AG04450 (cell line): ENCODE data around the gene POMGNT1. TPM values are rescaled to one million over a fixed set of nuclear protein-coding genes. Genes with fewer than 3 reads are reported as not detected.

Source experiments
- CTCF ChIA-PET: fragments of 300-600, 350-600 bp; formaldehyde crosslinking; extraction: SDS; loops from one replicate; lab custom pipeline; 2022; ENCODE audit warnings: antibody characterized with exemption, inconsistent platforms; lab: Charles Lee
- POLR2A ChIA-PET: fragments of 350-600 bp; formaldehyde crosslinking; extraction: SDS; loops from one replicate; lab custom pipeline; 2021; ENCODE audit warnings: antibody characterized with exemption, inconsistent platforms; lab: Yijun Ruan, JAX
- DNase-seq: peaks from one replicate; pipeline ENCODE4 v3.0.0-alpha.2; 2011; ENCODE audit warnings: low read depth, low spot score
- H3K27ac ChIP-seq: one replicate; pipeline ENCODE4 v1.5.1; 2012; ENCODE audit warnings: low read depth, low read length, control low read depth
- H3K27me3 ChIP-seq: one replicate; pipeline ENCODE4 v1.6.0; 2012; ENCODE audit warnings: low read length; ENCODE audit not compliant: control insufficient read depth, insufficient read depth
- H3K4me3 ChIP-seq: 2 replicates; pipeline ENCODE4 v1.5.1; 2011; ENCODE audit warnings: mild to moderate bottlenecking, low read depth, low read length, control low read depth
- H3K9me3 ChIP-seq: 2 replicates; pipeline ENCODE4 v1.5.1; 2012; ENCODE audit warnings: low read length; ENCODE audit not compliant: control insufficient read depth, insufficient read depth
- CTCF ChIP-seq: IDR thresholded peaks from 2 replicates; pipeline ENCODE4 v1.5.1; 2011; ENCODE audit warnings: low read depth, low read length, control low read depth, inconsistent platforms
- polyA plus RNA-seq: library from polyadenylated mRNA; depleted of rRNA; stranded (reverse); fragments of >200 nt; gene quantifications from 2 replicates; pipeline ENCODE4 v1.2.3, GENCODE V29; 2011

The POMGNT1 gene
- polyA plus RNA-seq, 1 experiment = 41.9 TPM

GRCh38 chr1:46188295-46189030 lies 9.8 kb downstream of the POMGNT1 start:
- ChIA-PET POLR2A (no interaction called here), CTCF (no interaction called here)
- no peak overlapping the region for H3K4me3 ChIP-seq
- no peak for TF ChIP-seq CTCF
- no peak for DNase-seq
- H3K27ac ChIP-seq = no peak overlapping the region
- H3K9me3 ChIP-seq = no peaks in the 10 kb centered on the region
- H3K27me3 ChIP-seq = no peaks in the 10 kb centered on the region

- Histone ChIP-seq H3K9me3 (no peaks in the 10 kb centered on the region), H3K27me3 (no peaks in the 10 kb centered on the region), H3K4me3 (no peak overlapping the region), H3K27ac (no peak overlapping the region)
- POLR2A ChIA-PET = no interaction called here
- DNase-seq = no peak
- CTCF ChIA-PET = no interaction called here
- TF ChIP-seq CTCF = no peak
Observed at GRCh38 chr1:46187106-46187869, 10.9 kb downstream of the POMGNT1 start.

DNA sequence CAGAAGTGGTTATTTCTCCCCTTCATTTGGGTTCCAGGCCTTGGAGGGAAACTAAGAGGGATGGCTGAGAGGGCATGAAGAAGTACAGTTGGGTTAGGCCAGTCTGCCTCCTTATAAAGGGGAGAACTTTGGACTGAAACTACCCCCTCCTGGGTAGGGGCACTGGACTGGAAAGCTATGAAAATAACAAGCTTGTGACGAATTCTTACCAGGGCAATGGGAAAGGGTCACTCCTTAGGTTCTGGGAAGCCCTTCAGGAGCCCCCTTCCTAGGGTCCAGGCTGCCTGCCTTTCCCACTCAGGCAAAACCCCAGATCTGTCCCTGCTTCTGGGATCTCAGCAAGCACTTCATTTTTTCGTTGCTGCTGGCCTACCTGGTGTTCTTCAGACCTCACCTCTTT lies 12.2 kb downstream of the POMGNT1 start:
- H3K27ac ChIP-seq = no peak overlapping the region
- POLR2A ChIA-PET = interaction anchor here (0.7 kb wide), 1 partner anchor 54 kb away, joined by 10 read pairs; the partner anchor contains the start of gene PIK3R3
- no peaks in the 10 kb centered on the region for H3K9me3 ChIP-seq
- DNase-seq = no peak
- no peaks in the 10 kb centered on the region for H3K27me3 ChIP-seq
- CTCF ChIA-PET = interaction anchor here (0.8 kb wide), 1 partner anchor 148 kb away, joined by 3 read pairs; no protein-coding TSS in a partner anchor
- TF ChIP-seq CTCF = no peak
- H3K4me3 ChIP-seq = no peak overlapping the region

DNA sequence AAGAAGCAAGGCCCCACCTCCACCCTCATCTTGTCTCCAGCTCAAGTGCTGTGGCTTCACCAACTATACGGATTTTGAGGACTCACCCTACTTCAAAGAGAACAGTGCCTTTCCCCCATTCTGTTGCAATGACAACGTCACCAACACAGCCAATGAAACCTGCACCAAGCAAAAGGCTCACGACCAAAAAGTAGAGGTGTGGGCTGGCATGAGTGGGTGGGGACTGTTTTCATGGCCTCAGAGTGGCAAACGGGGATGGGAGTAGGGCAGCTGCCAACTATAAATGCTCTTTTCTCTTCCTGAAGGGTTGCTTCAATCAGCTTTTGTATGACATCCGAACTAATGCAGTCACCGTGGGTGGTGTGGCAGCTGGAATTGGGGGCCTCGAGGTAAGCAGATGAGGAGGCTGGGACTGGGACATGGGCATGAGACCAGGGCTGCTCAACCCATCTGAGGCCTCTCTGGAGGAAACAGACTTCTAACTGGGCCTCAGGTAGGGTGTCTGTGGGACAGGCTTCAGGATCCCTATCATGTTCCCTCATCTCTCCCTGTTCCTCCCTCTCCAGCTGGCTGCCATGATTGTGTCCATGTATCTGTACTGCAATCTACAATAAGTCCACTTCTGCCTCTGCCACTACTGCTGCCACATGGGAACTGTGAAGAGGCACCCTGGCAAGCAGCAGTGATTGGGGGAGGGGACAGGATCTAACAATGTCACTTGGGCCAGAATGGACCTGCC lies 13.1 kb downstream of the POMGNT1 start:
- ChIA-PET CTCF (no interaction called here), POLR2A (no interaction called here)
- Histone ChIP-seq H3K27me3 (no peaks in the 10 kb centered on the region), H3K27ac (no peak overlapping the region), H3K4me3 (no peak overlapping the region), H3K9me3 (no peaks in the 10 kb centered on the region)
- DNase-seq = no peak
- no peak for TF ChIP-seq CTCF
